Nephron (organoid): Measurements from ENCODE around the gene SYTL4.

Experiments
- H3K27ac Mint-ChIP-seq, 3 experiments: 2 replicates each; pipeline ENCODE4 v1.8.0; 2020; ENCODE audit warnings: mixed read lengths in 3 of 3, mild to moderate bottlenecking in 2 of 3, moderate library complexity in 1 of 3
- H3K27me3 Mint-ChIP-seq: 2 replicates; pipeline ENCODE4 v1.8.0; 2021; ENCODE audit warnings: low read depth, mild to moderate bottlenecking, moderate library complexity, mixed read lengths
- H3K36me3 Mint-ChIP-seq: 2 replicates; pipeline ENCODE4 v1.8.0; 2020; ENCODE audit warnings: low read depth, mixed read lengths
- H3K4me1 Mint-ChIP-seq: 2 replicates; pipeline ENCODE4 v1.8.0; 2020; ENCODE audit warnings: mixed read lengths
- H3K4me3 Mint-ChIP-seq, 3 experiments: 2 replicates each; pipeline ENCODE4 v1.8.0; 2020; ENCODE audit warnings: mild to moderate bottlenecking in 3 of 3, mixed read lengths in 3 of 3, moderate library complexity in 2 of 3
- H3K9me3 Mint-ChIP-seq: 2 replicates; pipeline ENCODE4 v1.8.0; 2020; ENCODE audit warnings: mixed read lengths
- CTCF ChIP-seq, 3 experiments: fragments of 200-600 bp; sonication (generic); IDR thresholded peaks; one replicate each; pipeline ENCODE4 v1.5.0; 2021; ENCODE audit warnings: antibody characterized with exemption in 3 of 3; ENCODE audit not compliant: unreplicated experiment in 3 of 3

SYTL4 gene

DNA sequence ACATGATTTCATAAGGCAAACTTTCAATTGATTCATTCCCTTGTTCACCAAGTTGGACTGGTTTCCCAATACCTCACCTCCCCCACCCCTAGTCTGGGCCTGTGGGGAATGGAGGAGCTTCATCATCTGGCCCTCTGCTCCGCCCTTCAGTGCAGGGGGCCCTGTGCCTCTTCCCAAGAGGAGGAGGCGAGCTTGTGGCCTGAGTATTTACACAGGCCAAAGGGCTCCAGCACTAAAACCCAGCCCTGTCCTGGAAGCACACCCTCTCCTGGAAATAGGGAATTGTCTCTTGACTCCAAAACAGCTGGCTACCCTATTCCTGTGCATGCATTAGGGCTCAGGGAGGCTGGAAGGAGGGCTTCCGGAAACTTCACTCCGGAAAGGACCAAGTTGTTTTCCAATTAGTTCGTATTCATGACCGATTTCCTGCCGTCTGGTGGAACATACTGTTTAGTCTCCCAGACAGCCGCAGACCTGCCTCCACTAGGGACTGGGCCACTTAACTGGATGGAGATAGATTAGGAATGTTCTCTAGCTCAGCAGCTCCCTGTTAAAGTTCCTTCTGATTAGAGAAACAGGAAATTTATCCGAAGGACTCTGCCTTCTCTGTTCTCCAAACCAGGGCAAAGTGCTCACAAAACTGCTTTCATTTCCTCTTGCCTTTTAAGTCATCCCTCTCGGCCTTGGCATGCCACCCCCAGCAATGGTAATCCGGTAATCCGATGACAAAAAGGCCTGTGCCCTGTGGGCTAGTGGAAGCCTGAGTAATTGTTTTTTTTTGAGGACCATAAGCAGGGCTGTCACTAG, 82.2 kb downstream of the SYTL4 start:
- Mint-ChIP-seq H3K4me3 (no peak overlapping the region), H3K27me3 (no peaks in the 10 kb centered on the region), H3K4me1 (peaks cover 33% of the 10 kb centered on the region), H3K9me3 (peaks cover 7% of the 10 kb centered on the region), H3K36me3 (no peaks in the 10 kb centered on the region), H3K27ac (peak overlapping the region; percentile 97 to 99 (median 98))
- no peak for TF ChIP-seq CTCF (IDR thresholded peaks at IDR 0.05; ENCODE audit: unreplicated experiment in 3 of 3)

DNA sequence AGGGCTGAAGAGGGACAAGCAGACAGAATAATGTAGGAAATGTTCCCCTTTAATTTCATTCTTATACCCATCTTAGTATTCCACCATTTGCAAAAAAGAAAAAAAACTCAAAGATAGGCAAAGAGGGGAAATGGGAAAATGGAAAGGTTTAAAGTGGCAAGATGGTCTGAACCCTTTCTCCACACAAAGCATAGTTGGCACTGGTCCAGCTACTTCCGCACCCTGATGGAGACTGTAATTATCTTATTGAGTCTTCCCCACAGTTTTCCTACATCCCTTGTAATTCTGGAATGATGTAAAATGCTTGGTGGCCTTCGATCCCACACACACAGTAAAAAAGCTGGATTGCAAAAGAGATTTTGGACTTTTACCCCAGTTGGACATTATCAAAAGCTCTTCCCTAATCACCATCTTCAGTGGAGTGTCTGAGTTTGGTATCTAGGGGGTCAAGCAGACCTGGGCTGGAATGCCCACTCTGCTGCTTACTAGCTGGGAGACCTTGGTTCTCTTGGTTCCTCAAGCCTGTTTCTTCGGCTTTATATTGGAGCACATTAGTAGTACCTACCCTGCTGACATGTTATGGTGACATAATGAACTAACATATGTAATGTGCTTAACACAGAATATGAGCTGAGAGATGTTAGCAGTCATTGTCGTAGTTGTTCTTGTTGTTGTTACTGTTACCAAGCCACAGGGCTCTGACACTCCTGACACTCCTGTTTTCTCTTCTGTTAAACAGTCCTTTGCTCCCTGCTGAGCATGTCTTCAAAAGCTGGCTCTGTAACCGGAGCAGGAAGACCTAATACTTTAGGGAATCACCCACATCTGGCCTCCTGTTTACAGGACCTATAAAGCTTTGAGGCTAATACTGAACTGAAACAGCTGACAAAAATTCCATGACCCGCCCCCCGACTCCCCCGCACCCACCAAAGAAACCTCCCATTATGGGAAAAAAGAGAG, 83.2 kb downstream of the SYTL4 start:
- H3K9me3 Mint-ChIP-seq, result peaks cover 7% of the 10 kb centered on the region
- peak overlapping the region; percentile 31 to 46 (median 41) for H3K4me3 Mint-ChIP-seq
- peaks cover 42% of the 10 kb centered on the region for H3K4me1 Mint-ChIP-seq
- no peak for TF ChIP-seq CTCF (IDR thresholded peaks at IDR 0.05; ENCODE audit: unreplicated experiment in 3 of 3)
- H3K27ac Mint-ChIP-seq, result peak overlapping the region; percentile 97 to 99 (median 98)
- no peaks in the 10 kb centered on the region for H3K36me3 Mint-ChIP-seq
- no peaks in the 10 kb centered on the region for H3K27me3 Mint-ChIP-seq

DNA sequence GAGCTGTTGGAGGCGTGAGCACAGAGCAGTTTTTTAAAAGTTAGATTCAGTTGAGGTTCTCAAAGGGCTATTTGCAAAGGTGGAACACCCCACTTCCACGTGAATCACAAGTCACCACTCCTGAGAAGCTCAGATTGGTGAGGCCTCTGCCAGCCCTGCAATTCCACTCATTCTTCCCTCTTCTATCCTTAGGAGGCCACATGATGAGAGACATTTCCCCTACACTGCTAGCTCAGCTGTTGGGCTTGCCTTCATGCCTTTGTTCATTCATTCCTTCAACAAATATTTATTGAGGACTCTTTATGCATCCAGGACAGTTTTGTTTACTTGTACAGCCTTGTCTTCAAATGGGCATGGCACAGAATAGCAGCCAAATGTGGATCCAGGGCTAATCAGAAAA, 84.2 kb downstream of the SYTL4 start:
- TF ChIP-seq CTCF (IDR thresholded peaks at IDR 0.05; ENCODE audit: unreplicated experiment in 3 of 3), result no peak
- Mint-ChIP-seq H3K4me3 (no peak overlapping the region), H3K27me3 (no peaks in the 10 kb centered on the region), H3K36me3 (no peaks in the 10 kb centered on the region), H3K4me1 (peaks cover 45% of the 10 kb centered on the region), H3K27ac (peak overlapping the region; percentile 97 to 99 (median 98)), H3K9me3 (peaks cover 7% of the 10 kb centered on the region)

GRCh38 chrX:100647095-100647494, 84.8 kb downstream of the SYTL4 start:
- no peaks in the 10 kb centered on the region for H3K36me3 Mint-ChIP-seq
- no peak for TF ChIP-seq CTCF (IDR thresholded peaks at IDR 0.05; ENCODE audit: unreplicated experiment in 3 of 3)
- peaks cover 7% of the 10 kb centered on the region for H3K9me3 Mint-ChIP-seq
- H3K27me3 Mint-ChIP-seq, result no peaks in the 10 kb centered on the region
- H3K4me3 Mint-ChIP-seq, result no peak overlapping the region
- H3K27ac Mint-ChIP-seq, result peak overlapping the region; percentile 97 to 99 (median 98)
- peaks cover 45% of the 10 kb centered on the region for H3K4me1 Mint-ChIP-seq

GRCh38 chrX:100645106-100645505, 86.8 kb downstream of the SYTL4 start:
- peaks cover 3% of the 10 kb centered on the region for H3K27me3 Mint-ChIP-seq
- H3K36me3 Mint-ChIP-seq, result no peaks in the 10 kb centered on the region
- H3K27ac Mint-ChIP-seq, result peak overlapping the region; percentile 90 to 98 (median 90)
- H3K9me3 Mint-ChIP-seq, result peaks cover 8% of the 10 kb centered on the region
- no peak for TF ChIP-seq CTCF (IDR thresholded peaks at IDR 0.05; ENCODE audit: unreplicated experiment in 3 of 3)
- H3K4me1 Mint-ChIP-seq, result peaks cover 45% of the 10 kb centered on the region
- H3K4me3 Mint-ChIP-seq, result peak overlapping the region; percentile 26 to 84 (median 83)
